Choroid plexus epithelial cell (primary cell): Measurements from ENCODE around the gene SLC25A24.

Experiments used
- DNase-seq: peaks from one replicate; pipeline ENCODE4 v3.0.0-alpha.2; 2010; ENCODE audit warnings: low read depth
- H3K4me3 ChIP-seq: 2 replicates; pipeline ENCODE4 v1.5.1; 2011; ENCODE audit warnings: low read depth, mild to moderate bottlenecking, control low read depth, low read length, moderate library complexity
- TF ChIP-seq, protein P1 (sequence below): conservative IDR thresholded peaks from 2 replicates; pipeline ENCODE4 v1.5.1; 2011; ENCODE audit warnings: low read depth, mild to moderate bottlenecking, control low read depth, inconsistent platforms, low read length, moderate library complexity

The SLC25A24 gene

DNA sequence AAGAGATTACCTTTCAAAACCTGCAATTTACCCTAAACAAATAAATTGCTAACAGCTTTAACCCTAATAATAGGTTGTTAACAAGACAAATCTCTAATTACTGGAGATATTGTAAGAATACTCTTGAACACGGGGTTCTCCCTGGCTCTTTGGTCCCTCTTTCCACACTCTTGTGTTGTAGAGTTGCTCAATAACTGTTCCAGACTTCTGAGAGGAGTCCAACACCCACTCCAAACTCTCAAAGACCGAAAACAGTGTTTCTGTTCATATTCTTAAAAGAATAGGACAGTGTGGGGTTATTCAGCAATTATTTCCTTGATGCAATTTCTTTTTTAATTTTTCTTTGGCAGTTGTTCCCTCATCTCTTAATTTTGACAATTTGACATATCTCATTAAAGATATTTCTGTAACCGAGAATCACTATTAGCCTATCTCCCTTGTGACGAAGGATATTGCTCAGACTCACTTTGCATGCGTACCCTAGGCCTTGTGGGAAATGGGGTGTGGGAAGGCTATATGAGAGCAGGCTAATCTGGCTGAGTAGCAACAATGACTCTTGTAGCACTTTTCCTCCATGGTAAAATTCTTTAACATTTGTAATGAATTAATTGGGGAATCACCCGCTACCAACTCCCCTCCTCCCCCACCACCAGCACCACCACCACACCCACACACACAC is 90.7 kb downstream of the SLC25A24 start:
- DNase-seq: no peak
- H3K4me3 ChIP-seq: no peak overlapping the region
- TF ChIP-seq, protein P1, sequence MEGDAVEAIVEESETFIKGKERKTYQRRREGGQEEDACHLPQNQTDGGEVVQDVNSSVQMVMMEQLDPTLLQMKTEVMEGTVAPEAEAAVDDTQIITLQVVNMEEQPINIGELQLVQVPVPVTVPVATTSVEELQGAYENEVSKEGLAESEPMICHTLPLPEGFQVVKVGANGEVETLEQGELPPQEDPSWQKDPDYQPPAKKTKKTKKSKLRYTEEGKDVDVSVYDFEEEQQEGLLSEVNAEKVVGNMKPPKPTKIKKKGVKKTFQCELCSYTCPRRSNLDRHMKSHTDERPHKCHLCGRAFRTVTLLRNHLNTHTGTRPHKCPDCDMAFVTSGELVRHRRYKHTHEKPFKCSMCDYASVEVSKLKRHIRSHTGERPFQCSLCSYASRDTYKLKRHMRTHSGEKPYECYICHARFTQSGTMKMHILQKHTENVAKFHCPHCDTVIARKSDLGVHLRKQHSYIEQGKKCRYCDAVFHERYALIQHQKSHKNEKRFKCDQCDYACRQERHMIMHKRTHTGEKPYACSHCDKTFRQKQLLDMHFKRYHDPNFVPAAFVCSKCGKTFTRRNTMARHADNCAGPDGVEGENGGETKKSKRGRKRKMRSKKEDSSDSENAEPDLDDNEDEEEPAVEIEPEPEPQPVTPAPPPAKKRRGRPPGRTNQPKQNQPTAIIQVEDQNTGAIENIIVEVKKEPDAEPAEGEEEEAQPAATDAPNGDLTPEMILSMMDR: no peak

GRCh38 chr1:108108119-108108518 is 92.0 kb downstream of the SLC25A24 start:
- H3K4me3 ChIP-seq: no peak overlapping the region
- TF ChIP-seq, protein P1: no peak
- no peak for DNase-seq

DNA sequence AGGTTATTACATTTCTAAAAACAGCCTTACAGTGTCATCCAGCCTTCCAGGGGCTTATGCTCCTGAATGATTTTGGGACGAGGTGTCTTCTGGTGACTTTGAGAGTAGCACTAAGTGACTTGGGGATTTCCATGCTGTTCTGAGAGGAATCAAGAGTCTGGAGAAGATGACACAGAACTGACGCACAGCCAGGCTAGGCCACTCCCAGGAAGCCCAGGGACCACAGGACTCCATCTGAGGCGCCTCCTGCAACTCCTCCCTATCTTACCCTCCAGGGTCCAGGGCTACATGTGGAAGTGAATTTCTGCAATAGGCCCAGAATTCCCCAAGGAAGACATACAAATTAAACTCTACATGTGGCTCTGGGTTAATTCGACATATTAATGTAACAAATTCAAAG is 92.5 kb downstream of the SLC25A24 start:
- no peak overlapping the region for H3K4me3 ChIP-seq
- TF ChIP-seq, protein P1: no peak
- peak; percentile 64 for DNase-seq

GRCh38 chr1:108106775-108107174 is 93.4 kb downstream of the SLC25A24 start:
- H3K4me3 ChIP-seq: no peak overlapping the region
- no peak for DNase-seq
- TF ChIP-seq, protein P1: no peak

DNA sequence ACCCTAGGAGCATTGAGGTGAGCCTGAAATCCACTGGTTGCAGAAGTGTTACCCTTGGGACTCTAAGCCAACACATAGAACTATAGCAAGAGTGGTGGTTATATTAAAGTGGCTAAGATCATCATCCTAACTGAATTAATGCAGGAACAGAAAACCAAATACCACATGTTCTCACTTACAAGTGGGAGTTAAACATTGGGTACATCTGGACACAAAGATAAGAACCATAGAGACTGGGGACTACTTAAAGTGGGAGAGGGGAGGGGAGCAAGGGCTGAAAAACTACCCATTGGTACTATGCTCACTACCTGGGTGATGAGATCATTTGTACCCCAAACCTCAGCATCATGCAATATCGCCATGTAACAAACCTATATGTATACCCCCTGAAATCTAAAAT is 100.0 kb downstream of the SLC25A24 start:
- no peak for DNase-seq
- TF ChIP-seq, protein P1: no peak
- H3K4me3 ChIP-seq: no peak overlapping the region

GRCh38 chr1:108097018-108097417 is 103.1 kb downstream of the SLC25A24 start:
- DNase-seq: no peak
- H3K4me3 ChIP-seq: no peak overlapping the region
- TF ChIP-seq, protein P1: no peak

DNA sequence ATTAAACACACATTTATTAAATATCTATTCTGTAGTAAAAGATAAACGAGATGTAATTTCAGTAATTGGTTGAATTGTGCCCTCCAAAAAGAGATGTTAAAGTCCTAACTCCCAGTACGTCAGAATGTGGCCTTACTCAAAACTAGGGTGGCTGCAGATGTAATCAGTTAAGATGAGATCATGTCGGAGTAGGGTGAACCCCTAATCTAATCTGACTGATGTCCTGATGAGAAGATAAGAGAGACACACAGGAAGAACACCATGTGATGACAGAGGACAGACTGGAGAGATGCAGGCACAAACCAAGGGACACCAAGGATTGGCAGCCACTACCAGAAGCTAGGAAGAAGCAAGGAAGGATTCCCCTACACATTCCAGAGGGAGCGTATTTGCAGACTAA is 104.1 kb downstream of the SLC25A24 start:
- H3K4me3 ChIP-seq: no peak overlapping the region
- TF ChIP-seq, protein P1: no peak

More for the DNA sequence above, 104.1 kb downstream of the SLC25A24 start:
- no peak for DNase-seq
